Heart left ventricle (tissue), 16 donors: ENCODE data around the gene MRC2. TPM values are rescaled to one million over a fixed set of nuclear protein-coding genes. Genes with fewer than 3 reads are reported as not detected.
"Not testable (repeated sequence)": the region's sequence is repeated elsewhere in the genome, so short reads cannot be mapped to it uniquely, and the experiment has no call there.

Source experiments
- ATAC-seq, 4 donors: fragments of 200-7000 bp; cut with Tn5 transposase; one replicate each; pipeline ENCODE4 v1.9.1; 2020 to 2022; ENCODE audit warnings: moderate library complexity in 4 of 4, mild to moderate bottlenecking in 3 of 4, moderate number of reproducible peaks in 1 of 4
- DNase-seq, 5 donors: peaks; one replicate each; pipeline ENCODE4 v3.0.0-alpha.2; 2020
- H3K27ac ChIP-seq, 12 donors: fragments of 200-600 bp; sonication (generic) in 4 of 12; one replicate each; pipeline versions ENCODE4 v1.5.0 to v1.8.0; 2016 to 2022; ENCODE audit warnings: mild to moderate bottlenecking in 2 of 12
- H3K27me3 ChIP-seq, 9 donors: fragments of 200-600 bp; sonication (generic) in 2 of 9; one replicate each; pipeline versions ENCODE4 v1.5.1 to v1.8.0; 2016 to 2022; ENCODE audit warnings: mild to moderate bottlenecking in 3 of 9
- H3K36me3 ChIP-seq, 9 donors: fragments of 200-600 bp; sonication (generic) in 2 of 9; one replicate each; pipeline versions ENCODE4 v1.5.0 to v1.8.0; 2018 to 2022; ENCODE audit warnings: mild to moderate bottlenecking in 2 of 9
- H3K4me1 ChIP-seq, 12 donors: fragments of 200-600 bp; sonication (generic) in 4 of 12; one replicate each; pipeline versions ENCODE4 v1.5.0 to v1.8.0; 2016 to 2022; ENCODE audit warnings: mild to moderate bottlenecking in 3 of 12
- H3K4me3 ChIP-seq, 12 donors: fragments of 200-600 bp; sonication (generic) in 4 of 12; one replicate each; pipeline versions ENCODE4 v1.5.0 to v1.8.0; 2017 to 2022; ENCODE audit warnings: mild to moderate bottlenecking in 9 of 12, moderate library complexity in 4 of 12
- H3K9me3 ChIP-seq, 12 donors: fragments of 200-600 bp; sonication (generic) in 4 of 12; one replicate each; pipeline versions ENCODE4 v1.5.0 to v1.8.0; 2016 to 2022; ENCODE audit warnings: mild to moderate bottlenecking in 1 of 12
- POLR2A ChIP-seq, 2 donors: fragments of 450-650 bp; IDR thresholded peaks; one replicate each; pipeline ENCODE4 v1.6.1; 2017; ENCODE audit warnings: antibody characterized with exemption in 2 of 2, mild to moderate bottlenecking in 2 of 2, moderate library complexity in 2 of 2
- WGBS, 4 donors: extraction: QIAGEN DNeasy Blood & Tissue Kit in 2 of 4; methylation state at CpG; one replicate each; pipeline versions ENCODE4 v1.1.5 to v1.1.7; 2013 to 2018; 5-methylcytosine and 5-hydroxymethylcytosine counted together
- intact Hi-C, 10 donors: fragments of 100-400 bp; cut with DNase I; formaldehyde crosslinking; loops; one replicate each; pipeline versions ENCODE4 v1.11.1 to v1.14.2; 2022
- polyA plus RNA-seq, 2 donors: library from polyadenylated mRNA; stranded (reverse); fragments of 200-250 nt; gene quantifications; one replicate each; pipeline ENCODE4 v1.2.3, GENCODE V29; 2013
- total RNA-seq, 9 donors: library from RNA; depleted of rRNA in 2 of 9; stranded (reverse); fragments of >200 nt in 2 of 9; fragmentation: NEBNext Ultra II Directional in 3 of 9; extraction: Animal tissue kit (Norgen Biotek cat#: 25700) in 3 of 9; gene quantifications; one replicate each; pipeline versions ENCODE4 v1.1.0 to v1.2.4, GENCODE V29; 2016 to 2023
- TF ChIP-seq, protein P1 (sequence below), 12 donors: fragments of 200-600 bp; sonication (generic) in 4 of 12; IDR thresholded peaks; one replicate each; pipeline versions ENCODE4 v1.5.0 to v1.8.0; 2018 to 2022; ENCODE audit warnings: antibody characterized with exemption in 12 of 12, mild to moderate bottlenecking in 5 of 12
- donor health status: ischemic (EF 13 %, LVEDD 7.1; RV severe dilation, severe dysfunction).
- donor health status: healthy with polysubstance abuse.
- donor health status: DM: no; HTN: yes; CAD: no.
- donor health status: DM: no; HTN: no; CAD: no.
- donor health status: ischemic (EF 25% LVEDD 6.9; RV normal size, moderate dysfunction).
- donor health status: ischemic (EF 25% LVEDD 5.7; RV mildly dilated, moderate dysfunction).
- donor health status: healthy.
- donor health status: DM: yes; HTN: yes; CAD: no.
- donor health status: ischemic (EF 35%, LVEDD 5.7; RV mildly dilated, moderate dysfunction).
- donor health status: nonischemic (EF 11% LVEDD 7.7; RV severe dilation, severe dysfunction).
- donor health status: DM: yes; HTN: yes; CAD: no.
- donor health status: PGD.
- donor health status: ischemic (EF 29% LVEDD 5.4; RV normal size, mild dysfunction).
- donor health status: nonischemic (EF 23%, LVEDD 6.1; RV moderate dilation, normal function).

The MRC2 gene
- total and polyA plus RNA-seq, 11 donors, result 13.1 to 50.8 (median 21.0) TPM

DNA sequence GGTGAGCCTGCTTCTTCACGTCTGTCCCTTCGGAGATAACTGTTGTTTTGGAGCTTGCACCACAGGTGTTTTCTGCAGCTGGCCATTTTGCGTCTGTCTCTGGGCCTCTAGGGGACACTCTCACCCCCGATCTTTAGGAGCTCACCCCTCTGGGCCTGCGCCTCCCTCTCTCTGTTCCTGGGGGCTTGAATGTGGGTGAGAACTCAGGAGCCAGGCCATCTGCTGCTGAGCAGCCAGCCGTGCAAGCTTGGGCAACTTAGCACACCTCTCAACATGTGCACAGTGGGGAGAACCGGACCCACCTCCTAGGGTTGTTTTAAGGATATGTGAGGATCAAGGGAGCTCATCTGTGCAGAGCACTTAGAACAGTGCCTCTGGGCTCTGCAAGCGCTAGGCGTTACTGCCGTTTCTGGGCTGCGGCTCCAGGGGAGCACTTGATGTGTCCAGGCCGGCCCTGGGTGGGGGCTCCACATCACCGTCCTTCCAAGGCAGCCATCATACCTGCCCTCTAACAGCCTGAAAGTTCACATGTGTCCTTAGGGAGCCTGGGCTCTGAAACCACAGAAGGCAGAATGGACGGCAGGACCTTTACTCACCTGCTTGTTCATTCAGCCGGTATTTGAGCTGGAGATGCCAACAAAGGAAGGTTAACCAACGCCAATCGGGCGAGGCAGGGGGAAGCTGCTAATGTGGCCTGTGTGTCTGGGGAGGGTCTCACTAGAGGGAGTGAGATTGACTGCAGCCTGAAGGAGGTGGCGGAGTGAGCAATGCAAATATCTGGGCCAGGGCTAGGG is 66.3 kb downstream of the MRC2 start:
- ATAC-seq, result no peak
- intact Hi-C loops, result no loop called here
- TF ChIP-seq POLR2A (IDR thresholded peaks at IDR 0.05), result no peak
- no peaks in the 10 kb centered on the region for H3K27me3 ChIP-seq
- no peaks in the 10 kb centered on the region for H3K9me3 ChIP-seq
- whole genome bisulfite sequencing, 4 donors, result 74 to 82% (median 76%) methylated on average over 19 of the region's 19 CpGs
- H3K4me1 ChIP-seq, result peaks cover 0 to 29% (median 16%) of the 10 kb centered on the region in 12 donors
- H3K27ac ChIP-seq, result peak overlapping the region in 3 of 12 donors; percentile 15 to 71 (median 53)
- H3K4me3 ChIP-seq, result no peak overlapping the region
- H3K36me3 ChIP-seq, result peaks cover 0 to 30% (median 0%) of the 10 kb centered on the region in 9 donors
- peak in 1 of 5 donors; percentile 40 for DNase-seq

DNA sequence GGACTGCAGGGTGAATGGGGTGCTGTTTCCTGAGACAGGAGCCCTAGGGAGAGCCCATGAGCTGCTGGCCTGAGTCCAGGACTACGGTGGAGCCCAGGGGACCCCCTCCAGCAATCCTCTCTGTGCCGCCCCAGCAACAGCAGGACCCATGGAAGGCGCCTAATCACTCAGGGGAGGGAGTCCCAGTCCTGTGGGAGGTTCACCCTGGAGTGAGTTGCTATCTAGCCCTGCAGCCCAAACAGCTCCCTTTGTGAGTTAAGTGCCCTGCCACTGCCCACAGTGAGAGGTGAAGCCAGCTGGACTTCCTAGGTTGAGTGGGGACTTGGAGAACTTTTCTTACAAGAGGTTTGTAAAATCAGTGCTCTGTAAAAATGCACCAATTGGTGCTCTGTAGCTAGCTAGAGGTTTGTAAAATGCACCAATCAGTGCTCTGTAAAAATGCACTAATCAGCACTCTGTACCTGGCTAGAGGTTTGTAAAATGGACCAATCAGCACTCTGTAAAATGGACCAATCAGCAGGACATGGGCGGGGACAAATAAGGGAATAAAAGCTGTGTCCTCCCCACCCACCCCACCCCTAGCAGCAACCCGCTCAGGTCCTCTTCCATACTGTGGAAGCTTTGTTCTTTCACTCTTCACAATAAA is 67.7 kb downstream of the MRC2 start:
- H3K4me3 ChIP-seq, result peak overlapping the region in 2 of 12 donors; percentile 4 to 29
- H3K27me3 ChIP-seq, intact Hi-C loops, H3K9me3 ChIP-seq: not testable (repeated sequence)
- peak overlapping the region in 9 of 12 donors; percentile 1 to 72 (median 52) for H3K27ac ChIP-seq
- H3K36me3 ChIP-seq, result peaks cover 0 to 19% (median 0%) of the 10 kb centered on the region in 9 donors
- 62 to 78% (median 72%) methylated on average over 4 to 5 of the region's 5 CpGs for WGBS, 4 donors
- DNase-seq, result peak in 3 of 5 donors; percentile 8 to 62 (median 39)
- peak in 2 of 4 donors; percentile 9 to 21 for ATAC-seq
- peaks cover 0 to 29% (median 16%) of the 10 kb centered on the region in 12 donors for H3K4me1 ChIP-seq

DNA sequence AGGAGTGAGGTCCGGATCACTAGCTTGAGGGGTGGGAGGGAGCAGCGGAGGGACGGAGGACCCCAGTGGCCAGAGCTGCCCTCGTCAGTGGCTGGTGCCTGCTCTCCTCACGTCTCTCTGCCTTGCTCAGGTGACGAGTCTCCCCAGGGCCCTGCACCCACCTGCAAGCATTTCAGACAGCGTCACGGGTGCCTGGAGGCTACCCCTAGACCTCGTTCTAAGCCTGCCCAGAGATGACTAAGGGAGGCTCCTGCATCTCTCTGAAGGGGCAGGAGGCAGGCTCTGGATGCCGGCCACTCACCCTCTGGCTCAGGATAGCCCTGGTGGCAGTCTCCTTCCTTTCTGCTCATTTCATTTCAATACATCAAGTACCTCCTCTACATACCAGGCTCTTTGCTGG is 68.8 kb downstream of the MRC2 start:
- DNase-seq (peak in 1 of 5 donors; percentile 37), ATAC-seq (peak in 2 of 4 donors; percentile 3 to 16)
- no peak overlapping the region for H3K4me3 ChIP-seq
- 93 to 95% (median 94%) methylated on average over 8 to 10 of the region's 10 CpGs for WGBS, 4 donors
- no peak overlapping the region for H3K27ac ChIP-seq
- H3K36me3 ChIP-seq, result peaks cover 0 to 10% (median 0%) of the 10 kb centered on the region in 9 donors
- peaks cover 0 to 29% (median 16%) of the 10 kb centered on the region in 12 donors for H3K4me1 ChIP-seq
- H3K9me3 ChIP-seq, result no peaks in the 10 kb centered on the region
- no peaks in the 10 kb centered on the region for H3K27me3 ChIP-seq
- intact Hi-C loops, result no loop called here
- no peak for TF ChIP-seq POLR2A (IDR thresholded peaks at IDR 0.05)
- TF ChIP-seq, protein P1, sequence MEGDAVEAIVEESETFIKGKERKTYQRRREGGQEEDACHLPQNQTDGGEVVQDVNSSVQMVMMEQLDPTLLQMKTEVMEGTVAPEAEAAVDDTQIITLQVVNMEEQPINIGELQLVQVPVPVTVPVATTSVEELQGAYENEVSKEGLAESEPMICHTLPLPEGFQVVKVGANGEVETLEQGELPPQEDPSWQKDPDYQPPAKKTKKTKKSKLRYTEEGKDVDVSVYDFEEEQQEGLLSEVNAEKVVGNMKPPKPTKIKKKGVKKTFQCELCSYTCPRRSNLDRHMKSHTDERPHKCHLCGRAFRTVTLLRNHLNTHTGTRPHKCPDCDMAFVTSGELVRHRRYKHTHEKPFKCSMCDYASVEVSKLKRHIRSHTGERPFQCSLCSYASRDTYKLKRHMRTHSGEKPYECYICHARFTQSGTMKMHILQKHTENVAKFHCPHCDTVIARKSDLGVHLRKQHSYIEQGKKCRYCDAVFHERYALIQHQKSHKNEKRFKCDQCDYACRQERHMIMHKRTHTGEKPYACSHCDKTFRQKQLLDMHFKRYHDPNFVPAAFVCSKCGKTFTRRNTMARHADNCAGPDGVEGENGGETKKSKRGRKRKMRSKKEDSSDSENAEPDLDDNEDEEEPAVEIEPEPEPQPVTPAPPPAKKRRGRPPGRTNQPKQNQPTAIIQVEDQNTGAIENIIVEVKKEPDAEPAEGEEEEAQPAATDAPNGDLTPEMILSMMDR (IDR thresholded peaks at IDR 0.05), result no peak

DNA sequence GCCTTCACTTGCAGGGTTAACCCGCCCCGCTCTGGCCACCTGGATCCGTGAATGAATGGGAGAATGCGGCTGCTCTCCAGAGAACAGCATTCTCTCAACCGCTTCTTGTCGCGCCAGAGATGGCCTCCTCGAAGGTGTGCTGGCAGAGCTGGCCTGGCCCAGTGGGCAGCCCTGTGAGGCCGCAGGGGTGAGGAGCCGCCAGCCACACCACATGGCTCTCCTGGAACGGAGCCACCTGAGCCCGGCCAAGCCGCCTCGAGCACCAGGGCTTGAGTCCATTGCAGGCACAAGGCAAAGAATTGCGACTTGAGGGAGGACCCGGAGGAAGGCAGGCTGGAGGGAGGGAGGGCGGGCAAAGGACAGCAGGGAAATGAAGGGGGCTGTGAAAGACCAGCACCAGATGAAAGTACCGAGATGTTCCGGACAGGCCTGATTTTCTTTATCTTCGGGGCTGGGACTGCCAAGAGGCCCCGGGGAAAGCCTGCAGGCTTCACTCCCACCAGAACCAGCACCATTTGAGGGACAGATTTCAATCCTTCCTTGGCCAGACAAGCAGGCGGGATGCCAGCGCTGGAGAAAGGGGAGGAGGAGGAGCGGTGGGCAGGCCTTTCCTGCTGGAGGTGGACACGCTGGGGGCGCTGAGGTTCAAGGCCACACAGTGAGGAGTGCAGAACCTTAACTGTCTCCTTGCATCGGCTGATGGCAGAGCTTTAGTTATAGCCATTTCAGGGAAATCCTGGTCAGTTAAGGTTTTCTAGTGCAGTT is 69.4 kb downstream of the MRC2 start:
- peak in 2 of 4 donors; percentile 4 to 23 for ATAC-seq
- peaks cover 0 to 29% (median 16%) of the 10 kb centered on the region in 12 donors for H3K4me1 ChIP-seq
- 73 to 77% (median 75%) methylated on average over 24 to 27 of the region's 27 CpGs for WGBS, 4 donors
- H3K9me3 ChIP-seq, result no peaks in the 10 kb centered on the region
- TF ChIP-seq, protein P1 (IDR thresholded peaks at IDR 0.05), result no peak
- TF ChIP-seq POLR2A (IDR thresholded peaks at IDR 0.05), result no peak
- DNase-seq, result peak in 2 of 5 donors; percentile 35 to 58
- H3K27me3 ChIP-seq, result no peaks in the 10 kb centered on the region
- no peak overlapping the region for H3K4me3 ChIP-seq
- intact Hi-C loops, result no loop called here
- H3K27ac ChIP-seq, result no peak overlapping the region
- peaks cover 0 to 7% (median 0%) of the 10 kb centered on the region in 9 donors for H3K36me3 ChIP-seq

DNA sequence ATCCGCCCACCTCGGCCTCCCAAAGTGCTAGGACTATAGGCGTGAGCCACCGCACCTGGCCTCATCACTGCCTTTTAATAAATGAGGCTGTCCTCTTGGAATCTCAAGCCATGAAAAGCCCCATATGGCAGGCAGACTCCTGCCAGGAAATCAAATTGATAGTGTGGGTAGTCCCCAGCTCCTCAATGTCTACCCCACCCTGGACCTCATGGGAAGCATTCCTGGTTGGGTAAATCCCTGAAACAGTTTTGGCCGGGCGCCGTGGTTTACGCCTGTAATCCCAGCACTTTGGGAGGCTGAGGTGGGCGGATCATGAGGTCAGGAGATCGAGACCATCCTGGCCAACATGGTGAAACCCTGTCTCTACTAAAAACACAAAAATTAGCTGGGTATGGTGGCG is 71.0 kb downstream of the MRC2 start:
- DNase-seq, H3K36me3 ChIP-seq, H3K4me3 ChIP-seq, intact Hi-C loops, H3K9me3 ChIP-seq, H3K27me3 ChIP-seq, ATAC-seq, H3K27ac ChIP-seq: not testable (repeated sequence)
- WGBS, 4 donors, result 82 to 94% (median 92%) methylated on average over 11 of the region's 11 CpGs
- peaks cover 0 to 32% (median 15%) of the 10 kb centered on the region in 12 donors for H3K4me1 ChIP-seq
